ENCODE data around the gene TRPM4. TPM values are rescaled to one million over a fixed set of nuclear protein-coding genes. Genes with fewer than 3 reads are reported as not detected.

TRPM4 gene
- total RNA-seq, 4 donors from 2014 or later: 19.9 to 38.8 (median 27.9) TPM

DNA sequence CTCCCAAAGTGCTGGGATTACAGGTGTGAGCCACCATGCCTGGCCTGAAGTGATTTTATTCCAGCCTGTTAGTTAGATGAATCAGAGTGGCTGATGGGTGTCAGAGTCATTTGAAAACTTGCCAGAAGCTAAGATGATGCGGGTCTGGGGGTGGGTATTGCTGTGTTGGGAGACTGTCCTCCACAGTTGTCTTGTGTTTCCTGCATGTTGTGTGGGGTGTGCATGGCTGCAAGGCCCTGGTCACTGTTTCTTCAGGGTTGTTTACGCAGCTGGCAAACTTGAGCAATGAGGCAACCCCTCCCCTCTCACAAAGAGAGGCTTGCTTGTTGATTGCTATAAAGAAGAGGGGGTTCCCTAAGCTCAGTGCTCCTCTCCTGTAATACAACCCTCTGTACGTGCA is 71.8 kb downstream of the TRPM4 start:
- TF ChIP-seq POLR2AphosphoS5 (IDR thresholded peaks at IDR 0.05): no peak
- TF ChIP-seq POLR2A (IDR thresholded peaks at IDR 0.05; ENCODE audit: low read depth): no peak
- TF ChIP-seq, protein P1, sequence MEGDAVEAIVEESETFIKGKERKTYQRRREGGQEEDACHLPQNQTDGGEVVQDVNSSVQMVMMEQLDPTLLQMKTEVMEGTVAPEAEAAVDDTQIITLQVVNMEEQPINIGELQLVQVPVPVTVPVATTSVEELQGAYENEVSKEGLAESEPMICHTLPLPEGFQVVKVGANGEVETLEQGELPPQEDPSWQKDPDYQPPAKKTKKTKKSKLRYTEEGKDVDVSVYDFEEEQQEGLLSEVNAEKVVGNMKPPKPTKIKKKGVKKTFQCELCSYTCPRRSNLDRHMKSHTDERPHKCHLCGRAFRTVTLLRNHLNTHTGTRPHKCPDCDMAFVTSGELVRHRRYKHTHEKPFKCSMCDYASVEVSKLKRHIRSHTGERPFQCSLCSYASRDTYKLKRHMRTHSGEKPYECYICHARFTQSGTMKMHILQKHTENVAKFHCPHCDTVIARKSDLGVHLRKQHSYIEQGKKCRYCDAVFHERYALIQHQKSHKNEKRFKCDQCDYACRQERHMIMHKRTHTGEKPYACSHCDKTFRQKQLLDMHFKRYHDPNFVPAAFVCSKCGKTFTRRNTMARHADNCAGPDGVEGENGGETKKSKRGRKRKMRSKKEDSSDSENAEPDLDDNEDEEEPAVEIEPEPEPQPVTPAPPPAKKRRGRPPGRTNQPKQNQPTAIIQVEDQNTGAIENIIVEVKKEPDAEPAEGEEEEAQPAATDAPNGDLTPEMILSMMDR (IDR thresholded peaks at IDR 0.05): no peak
- TF ChIP-seq EP300 (IDR thresholded peaks at IDR 0.05): no peak
- 88% methylated on average over 3 of the region's 3 CpGs for WGBS
- Histone ChIP-seq H3K36me3 (no peaks in the 10 kb centered on the region), H3K4me1 (peaks cover 0 to 10% (median 6%) of the 10 kb centered on the region in 4 donors), H3K27me3 (no peaks in the 10 kb centered on the region), H3K4me3 (no peak overlapping the region), H3K9me3 (no peaks in the 10 kb centered on the region), H3K27ac (replicated peaks in 1 of 4) (no peak overlapping the region)
- DNase-seq (ENCODE audit: extremely low spot score): no peak
- intact Hi-C loops (cut with DNase I): loop anchor here (5.0 to 10.0 kb wide), 2 partner anchors 95 to 213 kb away; partner anchors contain the start of genes SLC17A7 and SLC6A16

DNA sequence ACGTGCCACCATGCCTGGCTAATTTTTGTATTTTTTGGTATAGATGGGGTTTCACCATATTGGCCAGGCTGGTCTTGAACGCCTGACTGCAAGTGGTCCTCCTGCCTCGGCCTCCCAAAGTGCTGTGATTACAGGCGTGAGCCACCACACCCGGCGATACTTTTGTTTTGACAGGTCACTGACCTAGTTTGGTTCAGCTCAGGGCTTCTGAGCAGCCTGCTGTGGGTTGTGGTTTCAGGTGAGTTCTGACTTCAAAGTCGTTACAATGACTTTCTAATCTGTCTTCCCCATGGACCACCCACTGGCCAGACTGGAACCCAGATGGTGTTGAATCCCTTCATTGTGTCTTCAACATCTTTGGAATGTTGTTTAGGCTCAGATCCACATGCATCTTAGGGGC is 73.8 kb downstream of the TRPM4 start:
- no peaks in the 10 kb centered on the region for H3K9me3 ChIP-seq
- no peaks in the 10 kb centered on the region for H3K36me3 ChIP-seq
- H3K27ac ChIP-seq (replicated peaks in 1 of 4): no peak overlapping the region
- TF ChIP-seq POLR2AphosphoS5 (IDR thresholded peaks at IDR 0.05) (no peak), EP300 (IDR thresholded peaks at IDR 0.05) (no peak), POLR2A (IDR thresholded peaks at IDR 0.05; ENCODE audit: low read depth) (no peak)
- TF ChIP-seq, protein P1 (IDR thresholded peaks at IDR 0.05): no peak
- H3K4me3 ChIP-seq: no peak overlapping the region
- H3K4me1 ChIP-seq: peaks cover 0 to under 1% (median under 1%) of the 10 kb centered on the region in 4 donors
- 83% methylated on average over 2 of the region's 7 CpGs for WGBS
- DNase-seq (ENCODE audit: extremely low spot score): no peak
- intact Hi-C loops (cut with DNase I): no loop called here
- H3K27me3 ChIP-seq: no peaks in the 10 kb centered on the region

DNA sequence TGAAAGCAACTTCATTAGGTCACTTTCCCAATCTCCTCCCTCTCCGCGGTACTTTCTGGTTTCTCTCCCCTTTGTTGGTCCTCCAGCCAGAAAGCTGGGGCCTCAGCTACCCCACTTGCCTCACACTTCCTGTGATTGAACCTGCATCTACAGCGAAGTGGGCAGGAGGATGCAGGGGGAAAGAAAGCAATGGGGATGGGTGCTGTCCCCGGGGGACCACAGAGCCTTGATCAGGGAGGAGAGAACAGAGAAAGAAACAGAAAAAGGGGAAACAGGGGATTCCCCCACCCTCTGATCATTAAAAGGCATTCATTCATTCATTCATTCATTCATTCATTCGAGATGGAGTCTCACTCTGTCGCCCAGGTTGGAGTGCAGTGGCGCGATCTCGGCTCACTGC is 74.2 kb downstream of the TRPM4 start:
- Histone ChIP-seq H3K9me3 (no peaks in the 10 kb centered on the region), H3K27me3 (no peaks in the 10 kb centered on the region), H3K4me3 (no peak overlapping the region), H3K27ac (replicated peaks in 1 of 4) (no peak overlapping the region), H3K36me3 (no peaks in the 10 kb centered on the region), H3K4me1 (no peaks in the 10 kb centered on the region)
- 82% methylated on average over 9 of the region's 9 CpGs for WGBS
- intact Hi-C loops (cut with DNase I): no loop called here
- DNase-seq (ENCODE audit: extremely low spot score): no peak
- TF ChIP-seq, protein P1 (IDR thresholded peaks at IDR 0.05): no peak
- TF ChIP-seq EP300 (IDR thresholded peaks at IDR 0.05): no peak
- no peak for TF ChIP-seq POLR2AphosphoS5 (IDR thresholded peaks at IDR 0.05)
- no peak for TF ChIP-seq POLR2A (IDR thresholded peaks at IDR 0.05; ENCODE audit: low read depth)

DNA sequence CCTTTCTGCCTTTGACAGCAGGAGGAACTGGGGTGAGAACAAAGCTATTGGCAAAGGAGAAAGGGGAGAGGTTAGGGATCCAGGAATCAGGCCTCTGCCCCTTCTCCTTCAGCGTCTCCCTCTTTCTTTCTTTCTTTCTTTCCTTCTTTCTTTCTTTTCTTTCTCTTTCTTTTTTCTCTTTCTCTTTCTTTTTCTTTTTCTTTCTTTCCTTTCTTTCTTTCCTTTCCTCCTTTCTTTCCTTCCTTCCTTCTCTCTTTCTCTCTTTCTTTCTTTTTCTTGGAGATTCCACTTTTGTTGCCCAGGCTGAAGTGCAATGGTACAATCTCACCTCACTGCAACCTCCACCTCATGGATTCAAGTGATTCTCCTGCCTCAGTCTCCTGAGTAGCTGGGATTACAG is 75.6 kb downstream of the TRPM4 start:
- TF ChIP-seq EP300 (IDR thresholded peaks at IDR 0.05): no peak
- TF ChIP-seq, protein P1 (IDR thresholded peaks at IDR 0.05): no peak
- TF ChIP-seq POLR2AphosphoS5 (IDR thresholded peaks at IDR 0.05): no peak
- no peak for TF ChIP-seq POLR2A (IDR thresholded peaks at IDR 0.05; ENCODE audit: low read depth)
- DNase-seq (ENCODE audit: extremely low spot score): no peak
- Histone ChIP-seq H3K27ac (replicated peaks in 1 of 4) (no peak overlapping the region), H3K4me3 (no peak overlapping the region), H3K9me3 (no peaks in the 10 kb centered on the region), H3K27me3 (no peaks in the 10 kb centered on the region), H3K36me3 (no peaks in the 10 kb centered on the region), H3K4me1 (no peaks in the 10 kb centered on the region)
- 100% methylated on average over 1 of the region's 1 CpG for WGBS
- intact Hi-C loops (cut with DNase I): no loop called here

DNA sequence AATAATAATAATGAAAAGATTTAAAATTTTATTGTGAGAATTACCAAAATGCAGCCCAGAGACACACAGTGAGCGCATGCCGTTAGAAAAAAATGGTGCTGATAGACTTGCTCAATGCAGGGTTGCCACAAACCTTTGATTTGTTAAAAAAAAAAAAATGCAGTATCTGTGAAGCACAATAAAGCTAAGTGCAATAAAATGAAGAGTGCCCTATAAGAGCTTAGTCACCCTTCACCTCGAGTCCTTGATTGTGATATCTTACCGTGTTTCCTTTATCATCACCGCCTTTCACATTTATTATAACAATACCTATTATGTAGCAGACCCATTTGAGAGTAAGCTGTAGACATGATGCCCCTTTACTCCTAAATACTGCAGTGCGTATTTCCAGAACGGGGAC is 84.2 kb downstream of the TRPM4 start:
- no peak for DNase-seq (ENCODE audit: extremely low spot score)
- 80% methylated on average over 7 of the region's 7 CpGs for WGBS
- TF ChIP-seq POLR2A (IDR thresholded peaks at IDR 0.05; ENCODE audit: low read depth) (no peak), EP300 (IDR thresholded peaks at IDR 0.05) (no peak)
- no peaks in the 10 kb centered on the region for H3K9me3 ChIP-seq
- H3K27ac ChIP-seq (replicated peaks in 1 of 4): no peak overlapping the region
- H3K36me3 ChIP-seq: no peaks in the 10 kb centered on the region
- H3K4me1 ChIP-seq: no peaks in the 10 kb centered on the region
- no peak overlapping the region for H3K4me3 ChIP-seq
- intact Hi-C loops (cut with DNase I): no loop called here
- no peaks in the 10 kb centered on the region for H3K27me3 ChIP-seq
